Stimulated activated CD8-positive, alpha-beta memory T cell treated with anti-CD3 and anti-CD28 coated beads, Interleukin-7, amount 100 ng/mL, for 24 hours (primary cell): ENCODE data around the gene NLRC3.
"Not testable (repeated sequence)": the region's sequence is repeated elsewhere in the genome, so short reads cannot be mapped to it uniquely, and the experiment has no call there.

Experiments used
- DNase-seq: peaks from one replicate; pipeline ENCODE4 v3.0.0-alpha.2; 2020; ENCODE audit warnings: low read depth

NLRC3 gene, protein sequence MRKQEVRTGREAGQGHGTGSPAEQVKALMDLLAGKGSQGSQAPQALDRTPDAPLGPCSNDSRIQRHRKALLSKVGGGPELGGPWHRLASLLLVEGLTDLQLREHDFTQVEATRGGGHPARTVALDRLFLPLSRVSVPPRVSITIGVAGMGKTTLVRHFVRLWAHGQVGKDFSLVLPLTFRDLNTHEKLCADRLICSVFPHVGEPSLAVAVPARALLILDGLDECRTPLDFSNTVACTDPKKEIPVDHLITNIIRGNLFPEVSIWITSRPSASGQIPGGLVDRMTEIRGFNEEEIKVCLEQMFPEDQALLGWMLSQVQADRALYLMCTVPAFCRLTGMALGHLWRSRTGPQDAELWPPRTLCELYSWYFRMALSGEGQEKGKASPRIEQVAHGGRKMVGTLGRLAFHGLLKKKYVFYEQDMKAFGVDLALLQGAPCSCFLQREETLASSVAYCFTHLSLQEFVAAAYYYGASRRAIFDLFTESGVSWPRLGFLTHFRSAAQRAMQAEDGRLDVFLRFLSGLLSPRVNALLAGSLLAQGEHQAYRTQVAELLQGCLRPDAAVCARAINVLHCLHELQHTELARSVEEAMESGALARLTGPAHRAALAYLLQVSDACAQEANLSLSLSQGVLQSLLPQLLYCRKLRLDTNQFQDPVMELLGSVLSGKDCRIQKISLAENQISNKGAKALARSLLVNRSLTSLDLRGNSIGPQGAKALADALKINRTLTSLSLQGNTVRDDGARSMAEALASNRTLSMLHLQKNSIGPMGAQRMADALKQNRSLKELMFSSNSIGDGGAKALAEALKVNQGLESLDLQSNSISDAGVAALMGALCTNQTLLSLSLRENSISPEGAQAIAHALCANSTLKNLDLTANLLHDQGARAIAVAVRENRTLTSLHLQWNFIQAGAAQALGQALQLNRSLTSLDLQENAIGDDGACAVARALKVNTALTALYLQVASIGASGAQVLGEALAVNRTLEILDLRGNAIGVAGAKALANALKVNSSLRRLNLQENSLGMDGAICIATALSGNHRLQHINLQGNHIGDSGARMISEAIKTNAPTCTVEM

DNA sequence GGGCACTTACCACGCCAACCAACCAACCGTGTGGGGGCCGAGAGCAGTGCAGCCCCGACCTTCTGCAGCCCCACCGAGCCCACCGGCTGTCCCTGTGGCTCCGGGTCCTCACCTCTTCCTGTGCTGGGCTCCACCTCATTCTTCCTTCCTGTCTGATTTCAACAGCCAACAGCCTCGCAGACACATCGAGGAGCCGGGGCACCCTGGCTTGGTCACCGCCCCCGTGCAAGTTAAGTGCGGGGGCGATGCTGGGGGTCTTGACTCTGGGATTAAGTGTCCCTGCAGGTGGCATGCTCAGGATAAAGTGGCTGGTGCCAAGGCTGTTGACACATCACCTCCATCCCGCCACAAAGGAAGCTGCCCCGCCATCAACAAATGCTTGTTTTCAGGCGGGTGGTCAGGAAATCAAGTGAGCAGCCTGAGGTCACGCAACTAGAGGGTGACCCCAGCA, at the start of gene NLRC3:
TSS of gene NLRC3 (minus strand) at position 102 of the 451 bp plus-strand sequence. CDS start 12,367 bp downstream, outside the sequence.
- DNase-seq, result no peak

DNA sequence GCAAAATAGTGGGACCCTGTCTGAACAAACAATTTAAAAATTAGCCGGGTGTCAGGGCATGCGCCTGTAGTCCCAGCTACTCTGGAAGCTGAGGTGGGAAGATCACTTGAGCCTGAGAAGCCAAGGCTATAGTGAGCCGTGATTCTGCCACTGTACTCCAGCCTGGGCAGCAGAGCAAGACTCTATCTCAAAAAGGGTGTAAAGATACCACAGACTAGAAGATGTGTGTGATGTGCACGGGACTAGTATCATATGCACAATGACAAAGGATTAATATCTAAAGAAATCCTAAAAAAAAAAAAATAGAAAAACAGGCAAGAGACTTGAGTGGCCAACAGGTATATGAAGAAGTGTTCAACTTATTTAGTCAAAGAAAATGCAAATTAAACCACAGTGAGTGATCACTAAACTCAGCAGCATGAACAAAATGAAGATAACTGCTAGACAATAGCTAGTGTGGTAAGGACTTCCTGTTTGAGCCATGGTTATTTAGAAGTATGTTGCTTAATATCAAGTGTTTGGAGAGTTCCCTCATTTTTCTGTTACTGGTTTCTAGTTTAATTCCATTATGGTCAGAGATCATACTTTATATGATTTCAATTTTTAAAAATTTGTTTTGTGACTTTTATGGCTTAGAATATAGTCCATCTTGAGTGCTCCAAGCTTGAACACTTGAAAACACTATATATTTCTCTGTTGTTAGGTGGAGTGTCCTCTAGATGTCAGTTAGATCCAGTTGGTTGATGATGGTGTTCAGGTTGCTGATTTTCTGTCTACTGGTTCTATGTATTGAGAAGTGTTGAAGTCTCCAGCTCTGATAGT, 48.9 kb upstream of the NLRC3 start:
- no peak for DNase-seq

DNA sequence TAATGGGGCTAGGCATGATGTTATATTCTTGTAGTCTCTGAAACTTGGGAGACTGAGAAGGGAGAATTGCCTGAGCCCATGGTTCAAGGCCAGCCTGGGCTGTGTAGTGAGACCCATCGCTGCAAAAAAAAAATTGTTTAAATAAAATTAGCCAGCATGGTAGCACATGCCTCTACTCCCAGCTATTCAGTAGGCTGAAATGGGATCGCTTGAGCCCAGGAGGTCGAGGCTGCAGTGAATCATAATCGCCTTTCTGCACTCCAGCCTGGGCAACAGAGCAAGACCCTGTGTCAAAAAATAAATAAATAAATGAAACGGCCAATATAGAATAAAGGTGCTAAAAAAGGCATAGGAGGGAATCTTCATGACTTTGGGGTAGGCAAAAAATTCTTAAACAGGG, 48.1 kb upstream of the NLRC3 start:
- DNase-seq, result no peak

DNA sequence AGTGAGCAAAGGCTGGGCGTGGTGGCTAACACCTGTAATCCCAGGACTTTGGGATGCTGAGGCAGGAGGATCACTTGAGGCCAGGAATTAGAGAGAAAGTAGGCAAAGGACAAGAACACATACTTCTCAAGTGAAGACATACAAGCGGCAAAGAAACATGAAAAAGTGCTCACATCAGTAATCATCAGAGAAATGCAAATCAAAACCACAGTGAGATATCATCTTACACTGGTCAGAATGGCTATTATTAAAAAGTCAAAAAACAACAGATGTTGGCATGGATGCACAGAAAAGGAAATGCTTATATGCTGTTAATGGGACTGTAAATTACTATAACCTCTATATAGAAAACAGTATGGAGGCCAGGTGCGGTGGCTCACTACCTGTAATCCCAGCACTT, 46.4 kb upstream of the NLRC3 start:
- DNase-seq, result no peak

DNA sequence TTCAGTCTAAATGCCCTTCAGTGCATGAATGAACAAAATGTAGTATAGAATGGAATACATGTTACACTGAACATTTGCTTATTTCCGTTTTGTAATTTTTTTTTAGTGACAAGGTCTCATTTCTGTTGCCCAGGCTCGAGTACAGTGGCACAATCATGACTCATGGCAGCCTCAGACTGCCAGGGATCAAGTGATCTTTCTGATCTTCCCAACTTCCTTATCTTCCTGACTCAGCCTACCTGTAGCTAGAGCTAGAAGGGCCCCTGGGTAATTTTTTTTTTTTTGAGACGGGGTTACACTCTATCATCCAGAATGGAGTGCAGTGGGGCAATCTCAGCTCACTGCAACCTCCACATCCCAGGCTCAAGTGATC, 41.6 kb upstream of the NLRC3 start:
- no peak for DNase-seq

DNA sequence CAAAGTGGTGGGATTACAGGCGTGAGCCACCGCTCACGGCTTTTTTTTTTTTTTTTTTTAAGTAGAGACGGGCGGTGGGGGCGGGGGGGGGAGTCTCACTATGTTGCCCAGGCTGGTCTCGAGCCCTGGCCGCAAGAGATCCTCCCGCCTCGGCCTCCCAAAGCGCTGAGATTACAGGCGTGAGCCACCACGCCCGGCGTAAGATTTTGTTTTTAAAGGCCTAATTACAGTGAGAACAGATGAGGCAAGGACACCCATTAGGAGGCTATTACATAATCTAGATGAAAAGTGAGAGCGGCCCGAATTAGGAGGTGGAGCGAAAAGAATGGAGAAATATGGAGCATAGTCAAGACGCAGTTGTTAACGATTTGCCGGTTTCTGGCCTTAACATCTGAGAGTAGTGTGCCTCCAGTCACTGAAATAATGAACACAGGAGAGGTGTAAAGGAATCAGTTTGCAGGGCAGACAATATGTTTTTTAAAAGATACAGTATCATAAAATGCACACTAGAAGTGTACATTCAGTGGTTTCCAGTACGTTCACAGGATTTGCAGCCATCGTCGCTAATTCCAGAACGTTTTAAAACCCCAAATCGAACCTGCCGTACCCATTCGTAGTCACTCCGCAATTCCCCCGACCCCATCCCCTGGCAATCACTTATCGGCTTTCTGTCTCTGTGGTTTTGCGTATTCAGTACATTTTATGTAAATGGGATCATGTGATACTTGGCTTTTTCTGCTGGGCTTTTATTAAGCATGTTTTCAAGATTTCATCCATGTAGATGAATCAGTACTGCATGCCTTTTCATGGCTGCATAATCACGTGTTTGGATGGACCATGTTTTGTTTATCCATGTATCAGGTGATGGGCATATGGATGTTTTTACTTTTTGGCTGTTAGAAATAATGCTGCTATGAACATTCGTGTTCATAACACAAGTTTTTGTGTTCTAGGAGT, 35.6 kb upstream of the NLRC3 start:
- DNase-seq, result no peak

DNA sequence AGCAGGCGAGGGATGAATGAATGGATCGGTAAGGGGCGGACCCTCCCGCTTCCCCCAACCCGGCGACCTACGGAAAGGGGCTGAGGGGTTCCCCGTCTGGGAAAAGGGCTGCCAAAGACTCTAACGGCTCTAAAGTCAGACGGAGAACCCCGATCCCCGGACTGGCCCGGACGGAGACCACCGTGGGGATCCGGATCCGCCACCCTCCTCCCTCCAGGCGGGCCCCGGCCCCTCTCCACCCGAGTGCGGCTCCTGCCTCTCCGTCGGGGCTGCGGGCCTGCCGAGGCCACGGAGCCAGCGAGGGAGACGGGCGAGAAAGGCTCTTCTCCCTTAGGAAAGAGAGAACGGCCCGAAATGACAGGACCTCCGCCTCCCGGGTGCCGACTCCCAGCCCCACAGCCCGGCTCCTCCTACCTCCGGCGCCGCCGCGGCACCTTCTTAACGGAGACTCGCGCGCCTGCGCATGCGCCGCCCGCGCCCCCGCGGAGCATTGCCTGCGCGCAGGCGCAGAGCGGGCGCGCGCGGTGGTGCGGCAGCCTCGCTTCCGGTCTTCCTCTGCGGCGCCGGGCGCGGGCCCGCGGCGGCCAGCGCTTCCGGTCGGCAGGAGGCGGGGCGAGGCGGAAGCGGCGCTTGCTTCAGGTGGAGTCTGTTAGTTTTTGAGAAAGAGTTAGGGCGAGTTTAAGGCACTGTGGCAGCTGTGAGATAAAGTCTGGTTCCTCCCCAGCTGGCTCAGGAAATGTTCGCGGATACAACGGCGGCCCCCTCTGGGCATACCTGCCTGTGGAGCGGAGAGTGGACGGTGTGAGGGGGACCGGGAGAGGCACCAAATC, 34.2 kb upstream of the NLRC3 start, which contains the start of gene SLX4:
TSS of gene SLX4 (minus strand) at position 461 of the 830 bp plus-strand sequence. CDS start 2,642 bp downstream, outside the sequence.
- DNase-seq, result peak; percentile 69

DNA sequence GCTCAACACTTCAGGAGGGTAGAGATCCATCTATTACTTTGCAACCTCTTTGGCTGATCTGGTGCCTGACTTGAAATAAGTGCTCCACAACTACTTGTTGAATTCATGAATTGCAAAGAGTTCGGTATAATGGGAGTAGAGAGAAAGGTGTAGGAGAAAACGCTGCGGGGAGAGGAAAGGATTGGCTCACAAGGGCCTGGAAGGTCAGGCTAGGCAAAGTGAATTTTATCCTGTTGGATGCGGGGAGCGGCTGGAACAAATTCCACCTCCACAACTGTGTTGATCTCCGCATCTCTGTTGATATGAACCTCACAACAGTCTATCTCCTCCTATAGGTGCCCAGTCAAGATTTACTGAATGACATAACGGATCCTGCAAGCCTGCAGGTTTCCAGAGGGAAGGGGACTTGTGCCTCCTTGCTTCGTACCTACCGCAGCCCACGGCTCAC, 33.5 kb upstream of the NLRC3 start:
- no peak for DNase-seq

DNA sequence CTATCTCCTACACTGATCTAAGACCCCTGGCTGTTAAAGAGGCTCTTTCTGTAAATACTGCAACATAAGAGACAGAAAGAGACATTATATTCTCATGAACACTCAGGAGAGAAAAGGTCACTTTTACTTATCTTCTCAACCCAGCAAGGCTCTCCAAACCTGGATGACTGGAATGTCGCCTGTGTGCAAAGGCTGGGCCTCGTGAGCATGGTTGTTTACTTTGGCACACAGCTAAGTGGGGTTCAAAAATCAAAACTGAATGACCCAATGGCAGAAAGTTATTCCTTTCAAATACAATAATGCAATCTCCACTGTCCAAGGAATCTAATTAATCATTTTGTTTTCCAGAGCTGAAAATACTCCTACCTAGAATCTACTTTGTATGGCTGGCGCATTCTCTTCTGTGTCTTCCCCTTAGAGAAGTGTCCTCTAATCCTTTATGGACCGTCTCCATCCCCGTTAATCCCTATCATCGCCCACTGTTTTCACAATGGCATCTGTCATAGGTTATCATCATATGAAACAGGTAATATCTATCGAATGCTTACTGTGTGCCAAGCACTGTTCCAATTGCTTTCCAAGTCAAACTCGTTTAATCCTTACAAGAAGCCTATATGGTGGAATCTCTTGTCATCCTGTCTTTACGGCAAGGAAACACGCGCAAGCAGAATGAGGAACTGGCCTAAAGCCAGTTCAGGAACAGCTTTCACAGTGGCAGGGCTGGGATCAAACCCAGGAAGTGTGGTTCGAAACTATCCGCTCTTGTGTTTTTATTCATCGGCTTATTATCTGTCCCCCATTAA, 32.9 kb upstream of the NLRC3 start:
- DNase-seq, result no peak

DNA sequence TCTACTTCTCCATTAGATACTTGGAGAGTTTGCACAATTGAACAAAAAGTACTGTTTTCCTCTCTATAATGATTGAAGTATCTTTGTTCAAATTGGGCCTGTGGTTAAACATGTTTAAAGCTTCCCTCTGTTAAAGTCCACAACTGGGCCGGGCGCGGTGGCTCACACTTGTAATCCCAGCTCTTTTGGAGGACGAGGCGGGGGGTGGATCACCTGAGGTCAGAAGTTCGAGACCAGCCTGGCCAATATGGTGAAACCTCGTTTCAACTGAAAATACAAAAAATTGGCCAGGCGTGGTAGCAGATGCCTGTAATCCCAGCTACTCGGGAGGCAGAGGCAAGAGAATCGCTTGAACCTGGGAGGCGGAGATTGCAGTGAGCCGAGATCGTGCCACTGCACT, 31.8 kb upstream of the NLRC3 start:
- DNase-seq, result not testable (repeated sequence)

DNA sequence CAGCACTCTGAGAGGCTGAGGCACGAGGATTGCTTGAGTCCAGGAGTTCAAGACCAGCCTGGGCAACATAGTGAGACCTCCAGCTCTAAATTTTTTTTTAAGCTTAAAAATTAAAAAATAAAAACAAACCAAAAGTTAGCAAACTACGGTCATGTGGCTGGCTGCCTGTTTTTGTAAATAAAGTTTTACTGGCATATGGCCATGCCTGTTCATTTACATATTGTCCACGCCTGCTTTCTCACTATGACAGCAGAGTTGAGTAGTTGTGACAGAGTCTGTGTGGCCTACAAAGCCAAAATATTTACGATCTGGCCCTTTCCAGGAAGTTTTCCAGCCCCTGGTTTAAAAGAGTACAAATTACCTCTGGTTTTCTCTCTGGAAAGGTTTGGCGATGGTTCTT, 30.9 kb upstream of the NLRC3 start:
- DNase-seq, result no peak

DNA sequence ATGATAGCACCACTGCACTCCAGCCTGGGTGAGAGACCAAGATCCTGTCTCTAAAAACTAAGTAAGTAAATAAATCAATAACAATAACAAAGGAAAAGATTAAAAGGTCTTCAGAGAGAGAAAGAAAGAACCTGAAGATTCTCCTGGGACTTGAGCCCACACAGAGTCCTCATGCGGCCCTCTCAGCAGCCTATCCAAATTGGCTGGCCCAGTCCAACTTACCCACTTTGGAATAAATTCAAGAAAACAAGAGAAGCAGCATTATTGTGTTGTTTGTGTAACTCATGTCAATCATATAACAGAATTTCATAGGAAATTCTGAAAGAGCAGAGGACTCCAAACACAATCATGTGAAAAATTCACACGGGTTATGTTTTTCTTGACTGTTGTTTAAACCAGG, 30.4 kb upstream of the NLRC3 start:
- no peak for DNase-seq

DNA sequence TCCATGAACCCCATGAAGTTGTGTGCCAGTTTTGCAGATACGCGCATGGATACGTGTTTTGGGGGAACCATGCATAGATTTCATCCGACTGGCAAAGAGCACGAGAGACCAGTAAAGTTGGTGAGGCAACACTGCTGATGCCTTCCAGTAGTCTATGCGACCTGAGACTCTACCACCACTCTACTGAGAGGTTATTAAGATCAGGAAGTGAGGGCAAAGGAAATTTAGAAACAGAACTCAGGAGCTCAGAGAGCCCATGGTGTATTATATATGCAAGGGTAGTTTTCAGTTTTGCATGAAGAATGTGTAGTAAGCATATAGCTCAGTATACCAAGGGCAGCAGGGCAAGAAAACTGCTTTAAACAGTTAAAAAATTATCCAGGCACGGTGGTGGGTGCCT, 30.0 kb upstream of the NLRC3 start:
- no peak for DNase-seq

DNA sequence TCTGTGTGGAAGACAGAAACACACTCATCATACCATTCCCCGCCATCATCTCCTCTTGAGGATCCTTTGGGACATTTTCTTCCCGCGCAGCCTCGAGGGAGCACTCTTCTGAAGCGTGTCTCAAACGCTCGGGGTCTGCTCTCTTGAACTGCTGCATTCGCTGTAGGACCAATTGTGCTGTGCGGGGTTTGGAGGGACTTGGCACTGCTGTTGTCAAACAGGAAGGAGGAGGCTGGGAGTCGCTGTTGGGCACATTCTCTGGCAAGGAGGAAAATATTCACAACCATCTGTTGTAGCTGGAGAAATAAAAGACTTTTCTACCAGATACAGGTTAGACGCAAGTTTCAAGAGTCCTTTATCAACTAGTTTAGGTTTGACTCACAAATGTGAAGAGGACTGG, 29.2 kb upstream of the NLRC3 start:
- DNase-seq, result no peak

DNA sequence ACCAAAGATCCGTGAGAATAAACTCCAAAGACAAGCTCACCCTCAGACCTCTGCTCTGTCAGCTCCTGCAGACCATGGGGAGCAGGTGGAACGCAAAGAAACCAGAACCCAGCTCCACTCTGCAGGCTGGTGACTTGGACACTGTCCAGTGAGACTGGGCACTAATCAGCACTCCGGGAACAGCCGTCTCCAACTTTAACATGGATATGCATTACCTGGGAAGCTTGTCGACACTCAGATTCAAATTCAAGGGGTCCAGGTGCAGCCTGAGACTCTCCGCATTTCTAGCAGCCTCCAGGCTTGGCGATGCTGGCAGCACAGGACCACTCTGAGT, 25.1 kb upstream of the NLRC3 start:
- no peak for DNase-seq

DNA sequence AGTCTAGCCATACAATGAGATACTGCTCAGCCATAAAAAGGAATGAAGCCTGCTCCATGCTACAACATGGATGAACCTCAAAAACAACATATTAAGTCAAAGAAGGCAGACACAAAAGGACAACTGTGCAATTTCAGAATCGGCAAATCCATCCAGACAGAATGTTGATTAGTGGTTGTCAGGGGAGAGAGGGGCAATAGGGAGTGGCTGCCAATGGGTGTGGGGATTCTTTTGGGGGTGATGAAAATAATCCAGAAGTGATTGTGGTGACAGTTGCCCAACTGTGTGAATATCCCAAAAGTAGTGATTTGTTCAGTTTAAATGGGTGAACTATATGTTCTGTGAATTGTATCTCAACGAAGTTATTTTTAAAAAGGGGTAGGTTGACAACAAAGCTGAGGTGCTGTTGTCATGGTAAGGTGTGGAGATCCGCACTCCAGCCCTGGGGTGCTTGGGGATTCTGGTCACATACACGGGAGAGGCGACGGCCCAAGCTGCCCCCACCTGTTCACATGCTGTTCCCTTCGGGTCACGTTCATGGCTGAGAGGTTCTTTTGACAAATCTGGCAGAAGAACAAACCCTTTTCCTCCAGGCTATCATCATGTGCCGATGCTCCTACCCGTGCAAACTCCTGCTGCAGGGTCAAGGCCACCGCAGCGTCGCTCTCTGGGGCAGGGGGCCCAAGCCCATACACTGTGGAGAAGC, 24.6 kb upstream of the NLRC3 start:
- DNase-seq, result no peak

DNA sequence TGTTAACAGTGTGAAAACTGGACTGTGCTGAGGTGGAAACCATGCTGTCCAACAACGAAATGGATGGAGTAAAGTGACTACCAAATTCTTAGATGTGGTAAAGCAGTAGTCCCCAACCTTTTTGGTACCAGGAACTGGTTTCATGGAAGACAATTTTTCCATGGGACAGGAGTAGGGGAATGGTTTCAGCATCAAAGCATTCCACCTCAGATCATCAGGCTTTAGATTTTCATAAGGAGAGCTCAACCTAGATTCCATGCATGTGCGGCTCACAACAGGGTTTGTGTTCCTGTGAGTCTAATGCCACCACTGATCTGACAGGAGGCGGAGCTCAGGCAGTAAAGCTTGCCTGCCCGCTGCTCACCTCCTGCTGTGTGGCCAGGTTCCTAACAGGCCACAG, 22.7 kb upstream of the NLRC3 start:
- DNase-seq, result no peak

DNA sequence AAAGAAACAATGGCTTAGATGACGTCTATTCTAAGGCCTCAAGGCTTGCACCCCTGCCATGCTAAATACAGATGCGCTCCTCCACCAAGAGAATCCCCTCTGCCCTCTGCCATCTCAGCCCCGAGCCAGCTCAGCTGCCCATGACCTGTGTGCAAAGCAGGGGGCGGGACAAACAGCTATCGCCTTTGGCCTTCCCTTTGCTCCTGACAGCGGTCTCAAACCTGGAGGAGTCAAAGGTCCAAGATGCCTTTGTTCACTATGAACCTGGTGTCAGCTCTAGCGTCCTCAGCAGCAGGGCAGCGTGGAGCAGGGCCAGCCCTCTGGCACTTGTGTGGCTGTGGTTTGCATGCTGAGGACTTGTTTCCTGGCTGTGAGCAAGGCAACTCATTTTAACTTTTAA, 21.9 kb upstream of the NLRC3 start:
- DNase-seq, result no peak
